ENCODE results near the gene MAMSTR. TPM values are rescaled to one million over a fixed set of nuclear protein-coding genes. Genes with fewer than 3 reads are reported as not detected.

The MAMSTR gene
- total RNA-seq, 1 experiment from 2014 or later: 0.34 TPM

- DNase-seq (ENCODE audit: low read depth): no peak
- in situ Hi-C loops (cut with HindIII; ENCODE audit: low pct_unique_long_range_greater_than_20kb, low sequenced_read_pairs): no loop called here
Observed at GRCh38 chr19:48749571-48750198, 30.2 kb upstream of the MAMSTR start.

GRCh38 chr19:48746738-48747575, 27.4 kb upstream of the MAMSTR start, which contains the start of gene IZUMO1:
Gene IZUMO1 (minus strand): TSS chr19:48746909. CDS start chr19:48745859, 1,050 bp downstream.
- DNase-seq (ENCODE audit: low read depth): peak; percentile 95
- in situ Hi-C loops (cut with HindIII; ENCODE audit: low pct_unique_long_range_greater_than_20kb, low sequenced_read_pairs): no loop called here

- in situ Hi-C loops (cut with HindIII; ENCODE audit: low pct_unique_long_range_greater_than_20kb, low sequenced_read_pairs): no loop called here
- no peak for DNase-seq (ENCODE audit: low read depth)
Observed at GRCh38 chr19:48746110-48746509, 26.6 kb upstream of the MAMSTR start.

- in situ Hi-C loops (cut with HindIII; ENCODE audit: low pct_unique_long_range_greater_than_20kb, low sequenced_read_pairs): no loop called here
- DNase-seq (ENCODE audit: low read depth): peak; percentile 55
Observed at GRCh38 chr19:48745208-48745995, 25.9 kb upstream of the MAMSTR start.

- DNase-seq (ENCODE audit: low read depth): no peak
- in situ Hi-C loops (cut with HindIII; ENCODE audit: low pct_unique_long_range_greater_than_20kb, low sequenced_read_pairs): no loop called here
Observed at GRCh38 chr19:48742096-48742495, 22.6 kb upstream of the MAMSTR start.

- in situ Hi-C loops (cut with HindIII; ENCODE audit: low pct_unique_long_range_greater_than_20kb, low sequenced_read_pairs): no loop called here
- DNase-seq (ENCODE audit: low read depth): peak; percentile 54
Observed at GRCh38 chr19:48741129-48741999, 21.8 kb upstream of the MAMSTR start.

GRCh38 chr19:48740164-48740972, 20.8 kb upstream of the MAMSTR start, which contains the start of gene RASIP1:
Gene RASIP1 (minus strand): TSS chr19:48740610. CDS start chr19:48740282, 328 bp downstream.
- no peak for DNase-seq (ENCODE audit: low read depth)
- in situ Hi-C loops (cut with HindIII; ENCODE audit: low pct_unique_long_range_greater_than_20kb, low sequenced_read_pairs): no loop called here

- no peak for DNase-seq (ENCODE audit: low read depth)
- in situ Hi-C loops (cut with HindIII; ENCODE audit: low pct_unique_long_range_greater_than_20kb, low sequenced_read_pairs): no loop called here
Observed at GRCh38 chr19:48739404-48740163, 20.1 kb upstream of the MAMSTR start.

- peak; percentile 86 for DNase-seq (ENCODE audit: low read depth)
- in situ Hi-C loops (cut with HindIII; ENCODE audit: low pct_unique_long_range_greater_than_20kb, low sequenced_read_pairs): no loop called here
Observed at GRCh38 chr19:48738557-48739403, 19.3 kb upstream of the MAMSTR start.

GRCh38 chr19:48737360-48737998, 18.0 kb upstream of the MAMSTR start:
- DNase-seq (ENCODE audit: low read depth): peak; percentile 36
- in situ Hi-C loops (cut with HindIII; ENCODE audit: low pct_unique_long_range_greater_than_20kb, low sequenced_read_pairs): no loop called here

- DNase-seq (ENCODE audit: low read depth): no peak
- in situ Hi-C loops (cut with HindIII; ENCODE audit: low pct_unique_long_range_greater_than_20kb, low sequenced_read_pairs): no loop called here
Observed at GRCh38 chr19:48735031-48735615, 15.6 kb upstream of the MAMSTR start.

GRCh38 chr19:48734625-48735024, 15.1 kb upstream of the MAMSTR start:
- DNase-seq (ENCODE audit: low read depth): no peak
- in situ Hi-C loops (cut with HindIII; ENCODE audit: low pct_unique_long_range_greater_than_20kb, low sequenced_read_pairs): no loop called here

- in situ Hi-C loops (cut with HindIII; ENCODE audit: low pct_unique_long_range_greater_than_20kb, low sequenced_read_pairs): no loop called here
Observed at GRCh38 chr19:48731452-48731851, 11.9 kb upstream of the MAMSTR start.

GRCh38 chr19:48728911-48729664, 9.6 kb upstream of the MAMSTR start:
- DNase-seq (ENCODE audit: low read depth): no peak
- in situ Hi-C loops (cut with HindIII; ENCODE audit: low pct_unique_long_range_greater_than_20kb, low sequenced_read_pairs): no loop called here

More at GRCh38 chr19:48731452-48731851, 11.9 kb upstream of the MAMSTR start:
- no peak for DNase-seq (ENCODE audit: low read depth)

Measured in Caki2 (cell line).